Gastrocnemius medialis (tissue), 4 donors: ENCODE measurements around the gene OMG. TPM values are rescaled to one million over a fixed set of nuclear protein-coding genes. Genes with fewer than 3 reads are reported as not detected.

ENCODE experiments used
- ATAC-seq, 2 donors: fragments of 150-250 bp; one replicate each; pipeline ENCODE4 v1.9.1; 2016
- DNase-seq, 2 donors: peaks; one replicate each; pipeline ENCODE4 v3.0.0-alpha.2; 2019
- H3K27ac ChIP-seq, 4 donors: fragments of 200-600 bp; sonication (generic); 1 replicate in 1 of 4; 2 replicates in 3 of 4; pipeline ENCODE4 v1.5.1; 2016 to 2018; ENCODE audit warnings: mild to moderate bottlenecking in 2 of 4, moderate library complexity in 1 of 4
- H3K27me3 ChIP-seq, 3 donors: fragments of 200-600 bp; sonication (generic) in 2 of 3; 1 replicate in 1 of 3; 2 replicates in 2 of 3; pipeline versions ENCODE4 v1.5.1 to v1.6.0; 2016 to 2019; ENCODE audit warnings: mild to moderate bottlenecking in 1 of 3, moderate library complexity in 1 of 3
- H3K36me3 ChIP-seq, 2 donors: fragments of 200-600 bp; sonication (generic) in 1 of 2; one replicate each; pipeline ENCODE4 v1.5.1; 2017 to 2018
- H3K4me1 ChIP-seq, 2 donors: fragments of 200-600 bp; sonication (generic) in 1 of 2; one replicate each; pipeline ENCODE4 v1.5.1; 2016 to 2017; ENCODE audit warnings: mild to moderate bottlenecking in 2 of 2
- H3K4me3 ChIP-seq, 4 donors: fragments of 200-600 bp; sonication (generic) in 3 of 4; 1 replicate in 1 of 4; 2 replicates in 3 of 4; pipeline ENCODE4 v1.5.1; 2016 to 2019; ENCODE audit warnings: mild to moderate bottlenecking in 2 of 4
- H3K9me3 ChIP-seq, 3 donors: fragments of 200-600 bp; sonication (generic) in 2 of 3; 1 replicate in 1 of 3; 2 replicates in 2 of 3; pipeline ENCODE4 v1.5.1; 2016 to 2019
- POLR2A ChIP-seq, 2 donors: fragments of 450-650 bp; IDR thresholded peaks; one replicate each; pipeline ENCODE4 v1.6.1; 2017; ENCODE audit warnings: antibody characterized with exemption in 2 of 2, mild to moderate bottlenecking in 2 of 2, moderate library complexity in 2 of 2
- in situ Hi-C, 4 donors: fragments of 200-750 bp; cut with MboI; loops; one replicate each; pipeline versions ENCODE4 v1.15.0 to v1.8.0; 2017; ENCODE audit warnings: low sequenced_read_pairs in 4 of 4
- intact Hi-C: fragments of 100-400 bp; cut with DNase I; formaldehyde crosslinking; loops from one replicate; pipeline ENCODE4 v1.15.1; 2023; ENCODE audit warnings: low total_unique reads
- total RNA-seq, 4 donors: library from RNA; depleted of rRNA; stranded (reverse); fragments of >200 nt; gene quantifications; one replicate each; pipeline versions ENCODE4 v1.1.0 to v1.2.3, GENCODE V29; 2016
- TF ChIP-seq, protein P1 (sequence below), 5 experiments: fragments of 450-650 bp in 3 of 5; fragments of 200-600 bp in 2 of 5; sonication (generic) in 2 of 5; IDR thresholded peaks in 4 of 5; conservative IDR thresholded peaks in 1 of 5; 1 replicate in 4 of 5; 2 replicates in 1 of 5; pipeline ENCODE4 v1.5.1; 2016 to 2019; ENCODE audit warnings: antibody characterized with exemption in 5 of 5, mild to moderate bottlenecking in 3 of 5, moderate library complexity in 3 of 5

OMG gene
- total RNA-seq, 4 donors from 2014 or later: not detected

DNA sequence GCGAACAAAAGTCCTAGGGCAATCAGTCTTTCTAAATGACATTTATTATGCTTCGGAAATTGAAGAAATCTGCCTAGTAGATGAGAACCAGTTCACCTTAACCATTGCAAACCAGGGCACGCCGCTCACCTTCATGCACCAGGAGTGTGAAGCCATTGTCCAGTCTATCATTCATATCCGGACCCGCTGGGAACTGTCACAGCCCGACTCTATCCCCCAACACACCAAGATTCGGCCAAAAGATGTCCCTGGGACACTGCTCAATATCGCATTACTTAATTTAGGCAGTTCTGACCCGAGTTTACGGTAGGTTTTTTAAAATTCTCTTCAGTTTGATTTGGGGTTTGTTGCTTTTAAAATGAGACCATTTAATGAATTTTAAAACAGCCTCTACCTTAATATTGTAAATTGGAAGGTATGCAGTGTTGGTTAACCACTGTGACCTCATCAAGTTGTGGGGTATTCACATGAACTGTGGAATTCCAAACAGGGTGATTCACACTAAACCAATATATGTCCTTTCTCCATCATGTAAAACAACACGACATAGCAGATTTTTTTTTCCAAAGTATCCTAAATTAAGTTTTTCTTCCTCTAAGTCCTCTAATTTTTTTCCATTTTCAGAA, 30.6 kb upstream of the OMG start:
- Histone ChIP-seq H3K27me3 (no peaks in the 10 kb centered on the region), H3K4me1 (no peaks in the 10 kb centered on the region), H3K27ac (no peak overlapping the region), H3K4me3 (no peak overlapping the region), H3K9me3 (no peaks in the 10 kb centered on the region), H3K36me3 (peaks cover 0 to 6% of the 10 kb centered on the region in 2 donors)
- TF ChIP-seq POLR2A (IDR thresholded peaks at IDR 0.05): no peak
- TF ChIP-seq, protein P1, sequence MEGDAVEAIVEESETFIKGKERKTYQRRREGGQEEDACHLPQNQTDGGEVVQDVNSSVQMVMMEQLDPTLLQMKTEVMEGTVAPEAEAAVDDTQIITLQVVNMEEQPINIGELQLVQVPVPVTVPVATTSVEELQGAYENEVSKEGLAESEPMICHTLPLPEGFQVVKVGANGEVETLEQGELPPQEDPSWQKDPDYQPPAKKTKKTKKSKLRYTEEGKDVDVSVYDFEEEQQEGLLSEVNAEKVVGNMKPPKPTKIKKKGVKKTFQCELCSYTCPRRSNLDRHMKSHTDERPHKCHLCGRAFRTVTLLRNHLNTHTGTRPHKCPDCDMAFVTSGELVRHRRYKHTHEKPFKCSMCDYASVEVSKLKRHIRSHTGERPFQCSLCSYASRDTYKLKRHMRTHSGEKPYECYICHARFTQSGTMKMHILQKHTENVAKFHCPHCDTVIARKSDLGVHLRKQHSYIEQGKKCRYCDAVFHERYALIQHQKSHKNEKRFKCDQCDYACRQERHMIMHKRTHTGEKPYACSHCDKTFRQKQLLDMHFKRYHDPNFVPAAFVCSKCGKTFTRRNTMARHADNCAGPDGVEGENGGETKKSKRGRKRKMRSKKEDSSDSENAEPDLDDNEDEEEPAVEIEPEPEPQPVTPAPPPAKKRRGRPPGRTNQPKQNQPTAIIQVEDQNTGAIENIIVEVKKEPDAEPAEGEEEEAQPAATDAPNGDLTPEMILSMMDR (IDR thresholded peaks at IDR 0.05 in 4 of 5, conservative IDR thresholded peaks at IDR 0.05 in 1 of 5): no peak
- DNase-seq (no peak), ATAC-seq (no peak)
- intact Hi-C loops: no loop called here
- in situ Hi-C loops: loop anchor here in 1 of 4 donors (25.0 kb wide), 1 partner anchor 90 kb away; no protein-coding TSS in a partner anchor

DNA sequence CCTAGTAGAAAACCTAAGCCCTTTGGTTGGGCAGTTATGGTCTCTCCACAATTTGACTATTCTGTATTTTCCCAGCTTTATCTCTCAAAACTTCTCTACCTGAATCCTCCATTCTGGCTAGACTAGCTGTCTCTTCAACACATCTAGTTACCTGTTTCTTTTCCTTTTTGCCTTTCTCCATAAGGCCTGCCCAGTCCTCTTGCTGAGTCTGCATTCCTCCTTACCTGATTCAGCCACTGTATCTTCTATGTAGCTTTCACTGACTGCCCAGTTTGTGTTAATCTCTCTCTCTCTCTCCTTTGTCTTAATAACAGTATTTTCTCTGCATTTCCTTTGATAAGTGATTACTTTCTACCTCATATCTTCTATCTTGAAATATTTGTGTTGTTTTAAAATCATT, 26.5 kb upstream of the OMG start:
- intact Hi-C loops: no loop called here
- H3K9me3 ChIP-seq: no peaks in the 10 kb centered on the region
- H3K4me3 ChIP-seq: no peak overlapping the region
- no peaks in the 10 kb centered on the region for H3K27me3 ChIP-seq
- ATAC-seq: no peak
- peaks cover 0 to 6% of the 10 kb centered on the region in 2 donors for H3K36me3 ChIP-seq
- TF ChIP-seq, protein P1 (IDR thresholded peaks at IDR 0.05 in 4 of 5, conservative IDR thresholded peaks at IDR 0.05 in 1 of 5): no peak
- TF ChIP-seq POLR2A (IDR thresholded peaks at IDR 0.05): no peak
- H3K27ac ChIP-seq: no peak overlapping the region
- in situ Hi-C loops: no loop called here
- no peaks in the 10 kb centered on the region for H3K4me1 ChIP-seq
- DNase-seq: no peak

DNA sequence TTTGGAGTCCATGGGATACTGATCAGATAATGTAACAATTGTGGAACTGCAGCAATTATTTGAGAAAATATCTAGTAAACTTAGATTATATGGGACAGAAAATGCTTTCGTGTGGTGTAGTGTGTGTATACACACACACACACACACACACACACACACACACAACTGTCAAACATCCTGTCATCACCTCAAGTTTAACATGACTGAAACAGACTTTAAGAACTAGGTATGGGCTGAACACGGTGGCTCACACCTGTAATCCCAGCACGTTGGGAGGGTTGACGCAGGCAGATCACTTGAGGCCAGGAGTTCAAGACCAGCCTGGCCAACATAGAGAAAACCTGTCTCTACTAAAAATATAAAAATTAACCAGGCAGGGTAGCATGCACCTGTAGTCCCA, 24.9 kb upstream of the OMG start:
- Histone ChIP-seq H3K27me3 (no peaks in the 10 kb centered on the region), H3K36me3 (peaks cover 0 to 6% of the 10 kb centered on the region in 2 donors), H3K4me3 (no peak overlapping the region), H3K27ac (no peak overlapping the region), H3K4me1 (no peaks in the 10 kb centered on the region), H3K9me3 (no peaks in the 10 kb centered on the region)
- DNase-seq: no peak
- ATAC-seq: no peak
- TF ChIP-seq POLR2A (IDR thresholded peaks at IDR 0.05): no peak
- TF ChIP-seq, protein P1 (IDR thresholded peaks at IDR 0.05 in 4 of 5, conservative IDR thresholded peaks at IDR 0.05 in 1 of 5): no peak
- in situ Hi-C loops: no loop called here
- intact Hi-C loops: no loop called here

DNA sequence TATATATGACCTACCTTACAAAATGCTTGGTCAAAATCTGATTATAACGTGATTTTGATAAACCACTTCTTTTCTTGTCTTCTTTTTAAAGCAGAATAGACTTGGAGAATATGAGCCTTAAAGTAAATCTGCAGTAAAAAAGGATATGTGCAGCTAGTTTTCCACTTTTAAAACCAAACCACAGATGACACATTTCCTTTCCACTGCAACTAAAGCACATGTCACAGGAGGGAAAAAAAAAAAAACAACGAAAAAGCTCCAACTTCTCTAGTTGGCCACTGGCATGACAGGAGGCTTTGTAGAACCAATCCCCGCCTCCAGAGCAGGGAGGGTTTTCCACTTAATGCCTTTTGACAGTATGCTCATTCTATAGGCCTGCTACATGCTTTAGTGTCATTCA, 24.4 kb upstream of the OMG start, which contains the start of gene EVI2A:
TSS of gene EVI2A (minus strand) at position 142 of the 400 bp plus-strand sequence. CDS start 2,609 bp downstream, outside the sequence.
- no peak within 1 kb of the TSS for H3K27ac ChIP-seq
- intact Hi-C loops (no loop called here), in situ Hi-C loops (no loop called here)
- DNase-seq (peak in 1 of 2 donors; percentile 10), ATAC-seq (no peak)
- no peaks in the 10 kb centered on the region for H3K4me1 ChIP-seq
- peaks cover 0 to 6% of the 10 kb centered on the region in 2 donors for H3K36me3 ChIP-seq
- H3K9me3 ChIP-seq: no peaks in the 10 kb centered on the region
- H3K4me3 ChIP-seq: peak within 1 kb of the TSS in 1 of 4 donors; percentile 17
- TF ChIP-seq POLR2A (IDR thresholded peaks at IDR 0.05): no peak
- TF ChIP-seq, protein P1 (IDR thresholded peaks at IDR 0.05 in 4 of 5, conservative IDR thresholded peaks at IDR 0.05 in 1 of 5): no peak
- H3K27me3 ChIP-seq: no peaks in the 10 kb centered on the region
